ENCODE data around the gene RAD51B. TPM values are rescaled to one million over a fixed set of nuclear protein-coding genes. Genes with fewer than 3 reads are reported as not detected.

RAD51B gene
- total RNA-seq, 3 donors from 2014 or later: 10.6 to 77.6 (median 33.8) TPM

DNA sequence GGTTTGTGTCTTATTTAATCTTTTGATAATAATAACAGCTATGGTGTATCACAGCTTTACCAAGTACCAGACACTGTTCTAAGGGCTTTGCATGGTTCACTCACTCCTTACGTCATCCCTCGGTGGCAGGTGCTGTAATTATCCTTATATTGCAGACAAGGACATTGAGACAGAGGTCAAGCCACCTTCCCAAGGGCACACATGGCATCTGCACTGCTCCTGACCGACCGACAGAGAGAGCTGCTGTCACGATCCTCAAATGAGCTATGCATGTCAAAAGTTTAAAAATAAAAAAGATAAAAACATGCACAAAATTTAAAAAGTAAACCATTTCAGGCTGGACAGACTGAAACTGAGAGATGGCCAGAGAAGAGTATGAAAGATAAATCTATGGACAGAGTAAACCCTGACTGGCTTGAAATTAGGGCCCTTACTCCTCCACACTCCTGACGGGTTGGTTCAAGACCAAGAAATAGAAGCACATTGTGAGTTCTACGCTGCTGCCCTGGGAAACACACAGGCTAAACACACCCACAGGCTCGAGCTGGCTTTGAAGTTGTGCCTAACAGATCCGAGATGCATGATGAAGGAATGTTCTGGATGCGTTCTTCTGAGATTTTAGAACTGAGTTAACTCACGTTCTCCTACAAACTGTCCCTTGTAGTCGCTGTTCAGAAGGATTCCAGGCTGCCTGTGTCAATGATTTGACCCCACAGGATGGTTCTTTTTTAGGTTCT is 704.6 kb downstream of the RAD51B start:
- Histone ChIP-seq H3K36me3 (no peaks in the 10 kb centered on the region), H3K27ac (peak overlapping the region; percentile 80 to 87), H3K27me3 (no peaks in the 10 kb centered on the region), H3K4me3 (no peak overlapping the region), H3K4me1 (peaks cover 0 to 16% of the 10 kb centered on the region in 2 donors), H3K9me3 (no peaks in the 10 kb centered on the region)
- TF ChIP-seq POLR2A (IDR thresholded peaks at IDR 0.05) (no peak), POLR2AphosphoS5 (IDR thresholded peaks at IDR 0.05) (peak in 1 of 3 donors; percentile 42)
- TF ChIP-seq, protein P1, sequence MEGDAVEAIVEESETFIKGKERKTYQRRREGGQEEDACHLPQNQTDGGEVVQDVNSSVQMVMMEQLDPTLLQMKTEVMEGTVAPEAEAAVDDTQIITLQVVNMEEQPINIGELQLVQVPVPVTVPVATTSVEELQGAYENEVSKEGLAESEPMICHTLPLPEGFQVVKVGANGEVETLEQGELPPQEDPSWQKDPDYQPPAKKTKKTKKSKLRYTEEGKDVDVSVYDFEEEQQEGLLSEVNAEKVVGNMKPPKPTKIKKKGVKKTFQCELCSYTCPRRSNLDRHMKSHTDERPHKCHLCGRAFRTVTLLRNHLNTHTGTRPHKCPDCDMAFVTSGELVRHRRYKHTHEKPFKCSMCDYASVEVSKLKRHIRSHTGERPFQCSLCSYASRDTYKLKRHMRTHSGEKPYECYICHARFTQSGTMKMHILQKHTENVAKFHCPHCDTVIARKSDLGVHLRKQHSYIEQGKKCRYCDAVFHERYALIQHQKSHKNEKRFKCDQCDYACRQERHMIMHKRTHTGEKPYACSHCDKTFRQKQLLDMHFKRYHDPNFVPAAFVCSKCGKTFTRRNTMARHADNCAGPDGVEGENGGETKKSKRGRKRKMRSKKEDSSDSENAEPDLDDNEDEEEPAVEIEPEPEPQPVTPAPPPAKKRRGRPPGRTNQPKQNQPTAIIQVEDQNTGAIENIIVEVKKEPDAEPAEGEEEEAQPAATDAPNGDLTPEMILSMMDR (IDR thresholded peaks at IDR 0.05): peak in 1 of 3 donors; percentile 32
- intact Hi-C loops (cut with DNase I; ENCODE audit: low total_unique reads): no loop called here
- DNase-seq (ENCODE audit: low spot score in 2 of 2): peak in 1 of 2 donors; percentile 61

DNA sequence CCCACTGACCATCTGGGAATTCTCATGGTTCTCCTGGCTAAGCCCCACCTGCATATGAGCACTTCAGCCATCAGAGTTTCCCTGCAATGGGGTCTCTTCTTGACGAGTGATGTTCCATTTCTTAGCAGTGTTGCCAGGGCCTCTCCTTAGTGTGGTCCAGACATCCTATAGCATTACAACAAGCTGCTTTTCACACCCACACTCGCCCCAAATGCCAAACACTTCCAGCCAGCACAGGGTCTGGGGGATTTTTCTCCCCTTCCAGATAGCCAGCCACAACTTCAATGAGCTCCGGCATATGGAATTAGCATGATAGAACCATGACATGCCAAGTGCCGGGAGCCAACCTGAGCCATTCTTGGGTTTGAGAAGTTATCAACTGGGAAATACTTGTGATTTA is 705.9 kb downstream of the RAD51B start:
- intact Hi-C loops (cut with DNase I; ENCODE audit: low total_unique reads): no loop called here
- TF ChIP-seq, protein P1 (IDR thresholded peaks at IDR 0.05): no peak
- TF ChIP-seq POLR2A (IDR thresholded peaks at IDR 0.05): no peak
- no peak for TF ChIP-seq POLR2AphosphoS5 (IDR thresholded peaks at IDR 0.05)
- H3K4me3 ChIP-seq: no peak overlapping the region
- no peaks in the 10 kb centered on the region for H3K36me3 ChIP-seq
- H3K27me3 ChIP-seq: no peaks in the 10 kb centered on the region
- peaks cover 0 to 16% of the 10 kb centered on the region in 2 donors for H3K4me1 ChIP-seq
- peak in 1 of 2 donors; percentile 12 for DNase-seq (ENCODE audit: low spot score in 2 of 2)
- H3K27ac ChIP-seq: peak overlapping the region in 1 of 2 donors; percentile 80
- peaks cover 0 to under 1% of the 10 kb centered on the region in 2 donors for H3K9me3 ChIP-seq

DNA sequence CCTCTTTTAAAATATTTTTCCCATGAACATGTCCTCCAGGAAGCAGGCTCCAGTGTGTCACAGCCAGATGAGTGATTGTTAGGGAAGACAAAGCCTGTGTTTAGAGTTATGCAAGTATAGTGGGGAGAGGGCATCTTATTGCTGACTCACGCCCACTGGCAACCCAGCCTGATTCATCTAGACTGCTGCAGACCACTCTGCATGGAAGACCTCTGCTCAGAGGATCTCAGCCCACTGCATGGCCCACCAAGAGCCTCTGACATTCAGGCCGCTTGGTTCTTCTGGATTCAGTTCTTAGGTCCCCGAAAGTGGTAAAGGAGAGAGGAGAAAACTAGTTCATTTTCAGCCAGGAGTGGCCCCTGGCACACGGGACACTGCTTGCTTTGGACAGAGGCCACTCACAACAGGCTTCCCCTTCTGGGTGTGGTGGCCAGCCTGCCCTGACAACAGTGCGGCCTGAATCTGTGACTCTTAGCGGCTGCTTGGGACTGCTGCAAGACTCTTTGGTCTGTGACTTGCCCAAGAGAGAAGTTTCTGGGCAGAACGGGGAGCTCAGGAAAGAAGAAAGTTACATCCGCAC is 707.0 kb downstream of the RAD51B start:
- intact Hi-C loops (cut with DNase I; ENCODE audit: low total_unique reads): no loop called here
- Histone ChIP-seq H3K9me3 (peaks cover 0 to 10% of the 10 kb centered on the region in 2 donors), H3K36me3 (no peaks in the 10 kb centered on the region), H3K27ac (peak overlapping the region; percentile 76 to 80), H3K4me3 (no peak overlapping the region), H3K4me1 (peaks cover 0 to 16% of the 10 kb centered on the region in 2 donors), H3K27me3 (no peaks in the 10 kb centered on the region)
- TF ChIP-seq POLR2AphosphoS5 (IDR thresholded peaks at IDR 0.05): no peak
- TF ChIP-seq, protein P1 (IDR thresholded peaks at IDR 0.05): no peak
- no peak for TF ChIP-seq POLR2A (IDR thresholded peaks at IDR 0.05)
- DNase-seq (ENCODE audit: low spot score in 2 of 2): peak in 1 of 2 donors; percentile 37

DNA sequence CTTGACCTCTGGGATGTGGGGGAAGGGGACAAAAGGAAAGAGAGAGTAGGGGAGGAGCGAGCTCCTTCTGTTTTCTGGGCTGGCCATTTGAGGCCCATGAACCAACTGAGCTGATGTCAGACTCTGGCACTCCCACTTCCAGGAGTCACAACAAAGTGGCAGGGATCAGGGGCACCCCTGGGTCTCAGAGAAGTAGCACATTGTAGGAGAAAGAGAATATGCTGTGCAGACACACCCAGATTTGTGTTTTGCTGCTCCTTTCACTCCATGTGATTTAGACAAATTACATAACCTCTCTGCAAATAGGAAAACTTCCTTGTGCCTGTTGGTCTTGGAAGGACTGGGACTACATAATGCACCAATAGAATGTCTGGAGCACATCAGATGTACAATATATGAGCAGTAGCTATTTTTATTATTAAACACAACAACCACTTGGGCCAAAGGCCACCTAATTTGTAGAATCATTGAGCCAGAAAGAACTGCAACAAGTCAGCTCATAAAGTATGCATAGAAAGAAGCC is 707.8 kb downstream of the RAD51B start:
- H3K4me3 ChIP-seq: no peak overlapping the region
- peak in 1 of 2 donors; percentile 32 for DNase-seq (ENCODE audit: low spot score in 2 of 2)

More for the DNA sequence above, 707.8 kb downstream of the RAD51B start:
- H3K4me1 ChIP-seq: peaks cover 0 to 11% of the 10 kb centered on the region in 2 donors
- no peak for TF ChIP-seq POLR2A (IDR thresholded peaks at IDR 0.05)
- TF ChIP-seq, protein P1 (IDR thresholded peaks at IDR 0.05): no peak
- no peak for TF ChIP-seq POLR2AphosphoS5 (IDR thresholded peaks at IDR 0.05)
- intact Hi-C loops (cut with DNase I; ENCODE audit: low total_unique reads): no loop called here
- peaks cover 0 to 10% of the 10 kb centered on the region in 2 donors for H3K9me3 ChIP-seq
- peak overlapping the region; percentile 71 to 80 for H3K27ac ChIP-seq
- H3K36me3 ChIP-seq: no peaks in the 10 kb centered on the region
- no peaks in the 10 kb centered on the region for H3K27me3 ChIP-seq
